ENCODE data around the gene PRKAA1.

DNA sequence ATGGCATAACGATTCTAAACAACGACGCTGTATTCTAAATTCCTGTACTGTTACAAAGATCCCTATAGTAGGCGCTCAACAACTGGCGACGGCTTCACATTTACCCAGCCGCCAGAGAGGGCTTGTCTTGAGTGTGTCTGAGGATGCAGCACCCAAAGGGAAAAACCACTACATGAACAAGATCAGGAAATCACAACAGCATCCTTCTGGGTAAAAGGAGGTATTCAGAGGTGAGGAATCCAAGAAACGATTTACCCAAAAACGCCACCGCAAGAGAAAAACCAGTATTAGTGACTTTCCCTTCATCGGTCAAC, 43.1 kb downstream of the PRKAA1 start:
- TF ChIP-seq CTCF (IDR thresholded peaks at IDR 0.05 in 8 of 11, conservative IDR thresholded peaks at IDR 0.05 in 3 of 11): peak in 7 of 11 experiments; percentile 41 to 58 (median 55)
- peak in 1 of 3 donors; percentile 82 for TF ChIP-seq POLR2AphosphoS5 (IDR thresholded peaks at IDR 0.05)
